H1 (cell line): Measurements from ENCODE around the gene ERN2. TPM values are rescaled to one million over a fixed set of nuclear protein-coding genes. Genes with fewer than 3 reads are reported as not detected.
A peak's percentile ranks its signal among the peaks of the same experiment; 100 is the strongest.

Experiments used
- CEBPB ChIP-seq: IDR thresholded peaks from 2 replicates; pipeline ENCODE4 v1.6.1; 2012; ENCODE audit warnings: low read depth, low read length
- CHD7 ChIP-seq: fragments of 300-600 bp; sonication (generic); IDR thresholded peaks from 2 replicates; pipeline ENCODE4 v1.7.1; 2012; ENCODE audit warnings: low read length, moderate library complexity, mild to moderate bottlenecking, inconsistent platforms; ENCODE audit not compliant: insufficient replicate concordance
- EP300 ChIP-seq, 2 experiments: IDR thresholded peaks; 1 replicate in 1 of 2; 2 replicates in 1 of 2; pipeline ENCODE4 v1.6.1; 2011 to 2012; ENCODE audit warnings: low read depth in 2 of 2, low read length in 2 of 2, mild to moderate bottlenecking in 2 of 2, borderline replicate concordance in 1 of 2, inconsistent platforms in 1 of 2, moderate library complexity in 1 of 2
- EZH2 ChIP-seq: fragments of 200-600 bp; sonication (generic); IDR thresholded peaks from 2 replicates; pipeline ENCODE4 v1.7.1; 2012; ENCODE audit warnings: low read depth, mild to moderate bottlenecking, moderate library complexity, low read length, inconsistent platforms; ENCODE audit not compliant: severe bottlenecking
- GABPA ChIP-seq: IDR thresholded peaks from 2 replicates; pipeline ENCODE4 v1.6.1; 2011; ENCODE audit warnings: mild to moderate bottlenecking, low read length, moderate library complexity, borderline replicate concordance; ENCODE audit not compliant: insufficient read depth
- JUN ChIP-seq: IDR thresholded peaks from 2 replicates; pipeline ENCODE4 v1.6.1; 2011; ENCODE audit warnings: low read depth, mild to moderate bottlenecking, improper control_type of control experiment, low read length
- KDM1A ChIP-seq: fragments of 200-600, 300-600 bp; sonication (generic); IDR thresholded peaks from 2 replicates; pipeline ENCODE4 v1.7.1; 2016; ENCODE audit warnings: mild to moderate bottlenecking, low read length, borderline replicate concordance
- KDM5A ChIP-seq: fragments of 200-600 bp; IDR thresholded peaks from 2 replicates; pipeline ENCODE4 v1.7.1; 2012; ENCODE audit warnings: mild to moderate bottlenecking, low read length, inconsistent platforms, mixed read lengths
- PHF8 ChIP-seq: fragments of 200-600 bp; sonication (generic); conservative IDR thresholded peaks from 2 replicates; pipeline ENCODE4 v1.7.1; 2012; ENCODE audit warnings: low read depth, mild to moderate bottlenecking, inconsistent platforms, low read length, moderate library complexity
- POLR2AphosphoS5 ChIP-seq: IDR thresholded peaks from 2 replicates; pipeline ENCODE4 v1.6.1; 2011; ENCODE audit warnings: low read depth, low read length
- polyA plus RNA-seq, 7 experiments: library from polyadenylated mRNA; depleted of rRNA in 3 of 7; stranded (reverse) in 5 of 7; unstranded in 2 of 7; fragments of >200 nt in 5 of 7; fragments of 200-250 nt in 2 of 7; gene quantifications; 1 replicate in 5 of 7; 2 replicates in 1 of 7; 4 replicates in 1 of 7; pipeline versions ENCODE4 v1.2.1 to v1.2.3, GENCODE V29; 2011 to 2013; ENCODE audit warnings: missing spikeins in 2 of 7, mixed read lengths in 2 of 7
- total RNA-seq: library from RNA; stranded (reverse); fragmentation: NEBNext Ultra II Directional; extraction: Animal tissue kit (Norgen Biotek cat#: 25700); gene quantifications from 2 replicates; pipeline ENCODE4 v1.2.1, GENCODE V29; 2021

Gene ERN2
- total and polyA plus RNA-seq, 2 of the 8 experiments (the other 6 are each of a cell fraction or from before 2014, with no cell fraction given) = 2.4 to 4.4 TPM

GRCh38 chr16:23694644-23695373 is 18.2 kb downstream of the ERN2 start (continued):
- no peak for TF ChIP-seq CHD7
- TF ChIP-seq JUN = no peak
- TF ChIP-seq PHF8 = no peak
- TF ChIP-seq EZH2 = no peak
- TF ChIP-seq GABPA = no peak
- peak; percentile 18; the same call in 1 of the 2 replicates for TF ChIP-seq POLR2AphosphoS5
- TF ChIP-seq EP300 (IDR thresholded peaks at IDR 0.05; ENCODE audit: borderline replicate concordance in 1 of 2, low read depth in 2 of 2, low read length in 2 of 2) = peak in 1 of 2 experiments; percentile 70; a peak in 1 of 3 replicates
- TF ChIP-seq CEBPB = no peak
- no peak for TF ChIP-seq KDM5A
- TF ChIP-seq KDM1A = 0 out of 2 replicates have a peak, but pooled peaks have one; percentile 10
